Smooth muscle cell (in vitro differentiated cells): Measurements from ENCODE around the gene PARD3B. TPM values are rescaled to one million over a fixed set of nuclear protein-coding genes. Genes with fewer than 3 reads are reported as not detected.

ENCODE experiments used
- DNase-seq: peaks from one replicate; lab custom pipeline; 2025; ENCODE audit not compliant: unreplicated experiment; lab: John Stamatoyannopoulos, UW
- H2AFZ ChIP-seq: fragments of 200-600 bp; sonication (generic); 2 replicates; pipeline ENCODE4 v1.6.0; 2016; ENCODE audit warnings: antibody characterized with exemption, low read depth, mild to moderate bottlenecking
- H3F3A ChIP-seq: fragments of 200-600 bp; sonication (generic); 2 replicates; pipeline ENCODE4 v1.6.0; 2017; ENCODE audit warnings: antibody characterized with exemption, low read depth
- H3K27ac ChIP-seq: fragments of 200-600 bp; sonication (generic); 2 replicates; pipeline ENCODE4 v1.5.1; 2016; ENCODE audit warnings: low read depth, mild to moderate bottlenecking
- H3K27me3 ChIP-seq: fragments of 200-600 bp; sonication (generic); 2 replicates; pipeline ENCODE4 v1.6.1; 2016; ENCODE audit warnings: low read depth, mild to moderate bottlenecking
- H3K36me3 ChIP-seq: fragments of 200-600 bp; sonication (generic); 2 replicates; pipeline ENCODE4 v1.5.1; 2016; ENCODE audit warnings: low read depth
- H3K4me1 ChIP-seq: fragments of 200-600 bp; sonication (generic); 2 replicates; pipeline ENCODE4 v1.5.1; 2016; ENCODE audit warnings: low read depth
- H3K4me2 ChIP-seq: fragments of 200-600 bp; sonication (generic); 2 replicates; pipeline ENCODE4 v1.6.0; 2016; ENCODE audit warnings: mild to moderate bottlenecking
- H3K4me3 ChIP-seq: fragments of 200-600 bp; sonication (generic); 2 replicates; pipeline ENCODE4 v1.5.1; 2016; ENCODE audit warnings: mild to moderate bottlenecking
- H3K79me2 ChIP-seq: fragments of 200-600 bp; sonication (generic); 2 replicates; pipeline ENCODE4 v1.6.0; 2016; ENCODE audit warnings: low read depth, mild to moderate bottlenecking
- H3K9ac ChIP-seq: fragments of 200-600 bp; sonication (generic); 2 replicates; pipeline ENCODE4 v1.6.0; 2016; ENCODE audit warnings: low read depth
- H3K9me3 ChIP-seq: fragments of 200-600 bp; sonication (generic); replicated peaks from 2 replicates; pipeline ENCODE4 v1.5.1; 2016; ENCODE audit warnings: low read depth
- H4K20me1 ChIP-seq: fragments of 200-600 bp; sonication (generic); 2 replicates; pipeline ENCODE4 v1.6.0; 2016; ENCODE audit warnings: low read depth
- WGBS: methylation state at CpG from one replicate; pipeline ENCODE4 v1.1.7; 2016; ENCODE audit warnings: low lambda C conversion rate; 5-methylcytosine and 5-hydroxymethylcytosine counted together
- polyA plus RNA-seq: library from polyadenylated mRNA; unstranded; fragments of >200 nt; fragmentation: Nextera tagmentation; extraction: Ambion mirVana; gene quantifications from 2 replicates; pipeline ENCODE4 v1.2.1, GENCODE V29; 2016
- total RNA-seq: library from RNA; depleted of rRNA; stranded (reverse); fragments of >200 nt; gene quantifications from 2 replicates; pipeline ENCODE4 v1.2.3, GENCODE V29; 2014
- TF ChIP-seq, protein P1 (sequence below): fragments of 200-600 bp; sonication (generic); IDR thresholded peaks from 2 replicates; pipeline ENCODE4 v1.5.1; 2017; ENCODE audit warnings: borderline replicate concordance, mild to moderate bottlenecking, antibody characterized with exemption; ENCODE audit not compliant: insufficient read depth, poor library complexity, severe bottlenecking

PARD3B gene
- total and polyA plus RNA-seq, 2 experiments from 2014 or later, result 3.3 to 12.2 TPM

DNA sequence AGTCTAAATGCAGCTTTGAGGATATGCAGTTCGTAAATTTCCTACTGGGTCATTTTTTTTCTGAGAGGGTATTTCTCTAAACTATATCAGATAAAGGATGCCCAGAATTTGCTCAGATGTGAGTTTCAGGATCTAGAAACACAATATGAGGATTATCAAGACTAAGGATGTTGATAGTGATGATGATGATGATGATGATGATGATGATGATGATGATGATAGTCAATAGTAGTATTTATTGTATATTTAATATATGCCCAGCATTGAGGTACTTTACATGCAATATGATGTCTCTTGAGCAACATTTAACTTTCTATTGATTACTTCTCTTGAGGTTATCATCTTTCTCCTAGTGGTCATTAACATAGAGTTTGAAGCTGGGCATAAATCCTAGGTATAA, 914.9 kb downstream of the PARD3B start:
- Histone ChIP-seq H3K79me2 (no peaks in the 10 kb centered on the region), H3K27me3 (no peaks in the 10 kb centered on the region), H3K4me1 (peaks cover 19% of the 10 kb centered on the region), H3F3A (no peaks in the 10 kb centered on the region), H3K27ac (no peak overlapping the region), H3K4me3 (no peak overlapping the region), H3K36me3 (no peaks in the 10 kb centered on the region), H3K9me3 (no peaks in the 10 kb centered on the region), H4K20me1 (no peaks in the 10 kb centered on the region), H3K4me2 (no peak overlapping the region), H3K9ac (no peak overlapping the region), H2AFZ (no peak overlapping the region)
- TF ChIP-seq, protein P1, sequence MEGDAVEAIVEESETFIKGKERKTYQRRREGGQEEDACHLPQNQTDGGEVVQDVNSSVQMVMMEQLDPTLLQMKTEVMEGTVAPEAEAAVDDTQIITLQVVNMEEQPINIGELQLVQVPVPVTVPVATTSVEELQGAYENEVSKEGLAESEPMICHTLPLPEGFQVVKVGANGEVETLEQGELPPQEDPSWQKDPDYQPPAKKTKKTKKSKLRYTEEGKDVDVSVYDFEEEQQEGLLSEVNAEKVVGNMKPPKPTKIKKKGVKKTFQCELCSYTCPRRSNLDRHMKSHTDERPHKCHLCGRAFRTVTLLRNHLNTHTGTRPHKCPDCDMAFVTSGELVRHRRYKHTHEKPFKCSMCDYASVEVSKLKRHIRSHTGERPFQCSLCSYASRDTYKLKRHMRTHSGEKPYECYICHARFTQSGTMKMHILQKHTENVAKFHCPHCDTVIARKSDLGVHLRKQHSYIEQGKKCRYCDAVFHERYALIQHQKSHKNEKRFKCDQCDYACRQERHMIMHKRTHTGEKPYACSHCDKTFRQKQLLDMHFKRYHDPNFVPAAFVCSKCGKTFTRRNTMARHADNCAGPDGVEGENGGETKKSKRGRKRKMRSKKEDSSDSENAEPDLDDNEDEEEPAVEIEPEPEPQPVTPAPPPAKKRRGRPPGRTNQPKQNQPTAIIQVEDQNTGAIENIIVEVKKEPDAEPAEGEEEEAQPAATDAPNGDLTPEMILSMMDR, result no peak
- no peak for DNase-seq
- 100% methylated on average over 1 of the region's 1 CpG for WGBS

DNA sequence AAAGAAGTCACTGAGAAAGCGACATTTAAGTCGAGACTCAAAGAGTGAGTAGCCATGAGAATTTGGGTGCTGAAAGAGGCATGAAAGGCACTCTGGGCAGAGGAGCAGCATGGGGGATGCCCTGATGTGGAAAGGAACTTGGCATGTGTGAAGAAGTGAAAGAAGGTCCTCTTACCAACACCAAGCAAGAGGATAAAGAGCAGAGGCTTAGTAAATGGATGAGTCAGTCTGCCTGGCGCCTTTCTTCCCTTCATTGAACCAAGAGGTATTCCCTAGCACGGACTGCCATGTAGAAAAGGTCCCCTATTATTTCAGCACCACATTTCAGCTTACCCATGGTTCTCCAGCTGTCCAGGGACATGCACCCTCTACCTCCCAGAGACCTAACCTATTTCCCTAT, 915.9 kb downstream of the PARD3B start:
- H3K36me3 ChIP-seq, result no peaks in the 10 kb centered on the region
- DNase-seq, result no peak
- no peak overlapping the region for H3K4me3 ChIP-seq
- TF ChIP-seq, protein P1, result no peak
- no peak overlapping the region for H2AFZ ChIP-seq
- H3K27me3 ChIP-seq, result no peaks in the 10 kb centered on the region
- no peaks in the 10 kb centered on the region for H3F3A ChIP-seq
- no peaks in the 10 kb centered on the region for H3K79me2 ChIP-seq
- no peak overlapping the region for H3K9ac ChIP-seq
- no peaks in the 10 kb centered on the region for H3K9me3 ChIP-seq
- 89% methylated on average over 4 of the region's 4 CpGs for WGBS
- H3K27ac ChIP-seq, result no peak overlapping the region
- H3K4me2 ChIP-seq, result no peak overlapping the region
- peaks cover 24% of the 10 kb centered on the region for H3K4me1 ChIP-seq
- no peaks in the 10 kb centered on the region for H4K20me1 ChIP-seq

DNA sequence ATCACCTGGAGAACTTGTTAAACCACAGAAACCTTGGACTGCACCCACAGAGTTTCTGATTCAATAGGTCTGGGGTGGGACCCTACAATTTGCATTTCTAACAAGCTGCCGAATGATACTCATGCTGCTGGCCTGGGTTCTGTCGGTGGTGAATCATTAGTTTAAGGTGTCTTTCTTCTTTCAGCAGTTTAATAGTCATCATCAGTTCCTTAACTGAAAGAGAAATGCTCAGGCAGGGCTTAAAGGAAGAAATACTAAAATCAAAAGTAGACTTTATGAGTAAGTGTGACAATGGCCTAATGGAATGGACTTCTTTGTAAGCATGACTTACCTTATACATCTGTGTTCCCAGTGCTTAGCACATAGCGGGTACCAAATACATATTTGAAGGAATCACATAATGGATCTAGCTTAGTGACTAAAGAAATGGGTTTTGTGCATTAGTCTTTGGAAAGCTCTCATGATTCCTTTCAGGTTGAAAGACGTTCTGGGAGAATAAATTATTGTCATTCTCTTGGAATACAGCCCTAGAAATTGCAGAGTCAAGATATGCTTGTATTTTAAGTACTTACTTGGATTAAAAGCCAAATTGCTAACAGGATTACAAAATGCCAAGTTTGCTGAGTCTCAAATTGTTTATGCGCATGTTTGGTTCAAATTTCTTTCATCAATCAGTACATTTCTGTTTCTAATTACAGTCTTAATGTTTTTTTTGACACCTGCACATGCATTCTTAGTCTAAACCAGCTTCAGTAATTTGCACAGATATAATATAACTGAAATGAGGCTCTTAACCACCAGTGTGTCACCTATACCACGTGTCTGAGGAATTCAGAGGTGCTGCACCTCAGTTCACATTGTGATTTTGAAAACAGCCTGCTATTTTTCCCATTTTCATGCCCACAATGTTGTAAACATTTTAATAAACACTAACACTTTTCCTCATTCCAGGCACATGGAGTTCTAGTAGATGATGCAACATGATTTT, 916.7 kb downstream of the PARD3B start:
- TF ChIP-seq, protein P1, result no peak
- no peak for DNase-seq
- H3K4me2 ChIP-seq, result no peak overlapping the region

More for the DNA sequence above, 916.7 kb downstream of the PARD3B start:
- Histone ChIP-seq H3K27ac (no peak overlapping the region), H3K4me3 (no peak overlapping the region), H2AFZ (no peak overlapping the region), H3K79me2 (no peaks in the 10 kb centered on the region), H3K4me1 (peaks cover 24% of the 10 kb centered on the region), H4K20me1 (no peaks in the 10 kb centered on the region), H3K9me3 (no peaks in the 10 kb centered on the region), H3F3A (no peaks in the 10 kb centered on the region), H3K36me3 (no peaks in the 10 kb centered on the region), H3K27me3 (no peaks in the 10 kb centered on the region), H3K9ac (no peak overlapping the region)
- WGBS, result 85% methylated on average over 6 of the region's 6 CpGs
